RWPE1 (cell line): ENCODE data around the gene PARVA.

Experiments used
- CTCF ChIA-PET: fragments of 350-600 bp; sonication (Branson Sonifier 250); formaldehyde crosslinking; extraction: SDS; loops from one replicate; lab custom pipeline; 2021; lab: Yijun Ruan, JAX
- POLR2A ChIA-PET: fragments of 400-600 bp; formaldehyde crosslinking; extraction: SDS; loops from one replicate; lab custom pipeline; 2020; ENCODE audit warnings: antibody characterized with exemption; ENCODE audit not compliant: low non-redundant PET; lab: Yijun Ruan, JAX
- DNase-seq: peaks from one replicate; pipeline ENCODE4 v3.0.0; 2012; ENCODE audit warnings: low spot score
- H3K27ac ChIP-seq: fragments of 450-650 bp; 2 replicates; pipeline ENCODE4 v1.5.1; 2017
- CTCF ChIP-seq: fragments of 450-650 bp; conservative IDR thresholded peaks from 2 replicates; pipeline ENCODE4 v1.5.1; 2017; ENCODE audit warnings: low read depth, mild to moderate bottlenecking

The PARVA gene

GRCh38 chr11:12537778-12538401, 160.5 kb downstream of the PARVA start:
- ChIA-PET POLR2A (no interaction called here), CTCF (no interaction called here)
- no peak overlapping the region for H3K27ac ChIP-seq
- TF ChIP-seq CTCF: no peak
- DNase-seq: no peak

- TF ChIP-seq CTCF: no peak
- peak overlapping the region; percentile 80 for H3K27ac ChIP-seq
- POLR2A ChIA-PET: no interaction called here
- CTCF ChIA-PET: interaction anchor here (0.5 to 0.6 kb wide), 2 partner anchors 20 to 41 kb away, joined by 3 to 6 read pairs; no protein-coding TSS in a partner anchor
- no peak for DNase-seq
These were observed 161.6 kb downstream of the PARVA start for GRCh38 chr11:12538889-12539421.

GRCh38 chr11:12539572-12539971, 162.2 kb downstream of the PARVA start:
- CTCF ChIA-PET: no interaction called here
- peak overlapping the region; percentile 80 for H3K27ac ChIP-seq
- DNase-seq: peak; percentile 86
- no peak for TF ChIP-seq CTCF
- POLR2A ChIA-PET: no interaction called here

GRCh38 chr11:12540075-12540680, 162.8 kb downstream of the PARVA start:
- no peak for TF ChIP-seq CTCF
- DNase-seq: no peak
- CTCF ChIA-PET: no interaction called here
- H3K27ac ChIP-seq: peak overlapping the region; percentile 80
- POLR2A ChIA-PET: no interaction called here

GRCh38 chr11:12540913-12541582, 163.7 kb downstream of the PARVA start:
- CTCF ChIA-PET: interaction anchor here (0.5 to 1.7 kb wide), 2 partner anchors 12 to 314 kb away, joined by 3 to 5 read pairs; no protein-coding TSS in a partner anchor
- peak overlapping the region; percentile 61 for H3K27ac ChIP-seq
- no peak for TF ChIP-seq CTCF
- POLR2A ChIA-PET: no interaction called here
- peak; percentile 40 for DNase-seq

GRCh38 chr11:12541583-12542151, 164.3 kb downstream of the PARVA start:
- no peak for DNase-seq
- H3K27ac ChIP-seq: peak overlapping the region; percentile 61
- POLR2A ChIA-PET: no interaction called here
- CTCF ChIA-PET: interaction anchor here (0.5 to 1.7 kb wide), 2 partner anchors 11 to 314 kb away, joined by 3 to 5 read pairs; no protein-coding TSS in a partner anchor
- TF ChIP-seq CTCF: no peak
